GM20000 (cell line): ENCODE measurements around the gene CD177.

Experiments
- DNase-seq: peaks from one replicate; pipeline ENCODE4 v3.0.0; 2012; ENCODE audit warnings: low spot score
- CTCF ChIP-seq: IDR thresholded peaks from 2 replicates; pipeline ENCODE4 v1.5.1; 2012; ENCODE audit warnings: mild to moderate bottlenecking, control low read depth; ENCODE audit errors: extremely low read depth, missing control alignments

Gene CD177

GRCh38 chr19:43406297-43406696 lies 52.8 kb downstream of the CD177 start:
- TF ChIP-seq CTCF, result no peak
- no peak for DNase-seq

GRCh38 chr19:43407416-43408005 lies 54.0 kb downstream of the CD177 start:
- TF ChIP-seq CTCF, result no peak
- no peak for DNase-seq

GRCh38 chr19:43408043-43408442 lies 54.6 kb downstream of the CD177 start:
- no peak for DNase-seq
- no peak for TF ChIP-seq CTCF

GRCh38 chr19:43409415-43409814 lies 55.9 kb downstream of the CD177 start:
- TF ChIP-seq CTCF, result no peak
- DNase-seq, result no peak

- DNase-seq, result no peak
- TF ChIP-seq CTCF, result no peak
These were observed 59.0 kb downstream of the CD177 start for GRCh38 chr19:43412441-43412840.
